OCI-LY1 (cell line): ENCODE data around the gene CHMP2B.

Experiments
- H2AFZ ChIP-seq: fragments of 200-600 bp; sonication (generic), shearing (Covaris generic); 2 replicates; pipeline ENCODE4 v1.6.0; 2014; ENCODE audit warnings: antibody characterized with exemption, mild to moderate bottlenecking, low read length
- H3F3A ChIP-seq: fragments of 200-600 bp; sonication (generic), shearing (Covaris generic); 2 replicates; pipeline ENCODE4 v1.6.0; 2014; ENCODE audit warnings: mild to moderate bottlenecking, antibody characterized with exemption, low read length, moderate library complexity; ENCODE audit not compliant: insufficient read depth
- H3K27ac ChIP-seq: fragments of 200-600 bp; sonication (generic); 2 replicates; pipeline ENCODE4 v1.5.1; 2014; ENCODE audit warnings: low read length, mixed run types, mild to moderate bottlenecking, low read depth; ENCODE audit not compliant: poor library complexity, severe bottlenecking
- H3K27me3 ChIP-seq: fragments of 200-600 bp; sonication (generic); 2 replicates; pipeline ENCODE4 v1.6.0; 2014; ENCODE audit warnings: antibody characterized with exemption, mild to moderate bottlenecking, low read length, moderate library complexity; ENCODE audit not compliant: insufficient read depth
- H3K36me3 ChIP-seq: fragments of 200-600 bp; sonication (generic); 2 replicates; pipeline ENCODE4 v1.6.1; 2014; ENCODE audit warnings: mild to moderate bottlenecking, antibody characterized with exemption, low read length, moderate library complexity, mixed read lengths; ENCODE audit not compliant: insufficient read depth
- H3K4me1 ChIP-seq: fragments of 200-600 bp; sonication (generic); 2 replicates; pipeline ENCODE4 v1.5.1; 2014; ENCODE audit warnings: mild to moderate bottlenecking, low read length, moderate library complexity; ENCODE audit not compliant: insufficient read depth, severe bottlenecking
- H3K4me2 ChIP-seq: fragments of 200-600 bp; sonication (generic), shearing (Covaris generic); 2 replicates; pipeline ENCODE4 v1.6.1; 2014; ENCODE audit warnings: low read length
- H3K4me3 ChIP-seq: fragments of 200-600 bp; sonication (generic); 2 replicates; pipeline ENCODE4 v1.5.1; 2014; ENCODE audit warnings: low read length, low read depth, mild to moderate bottlenecking, mixed read lengths; ENCODE audit not compliant: poor library complexity, severe bottlenecking
- H3K79me2 ChIP-seq: fragments of 200-600 bp; shearing (Covaris generic); 2 replicates; pipeline ENCODE4 v1.6.1; 2016; ENCODE audit warnings: mixed run types, low read length, mixed read lengths; ENCODE audit not compliant: insufficient read depth
- H3K9ac ChIP-seq: fragments of 200-600 bp; sonication (generic), shearing (Covaris generic); 2 replicates; pipeline ENCODE4 v1.6.1; 2014; ENCODE audit warnings: mild to moderate bottlenecking, low read length, mixed read lengths
- H3K9me2 ChIP-seq: fragments of 200-600 bp; sonication (generic), shearing (Covaris generic); 2 replicates; pipeline ENCODE4 v1.6.1; 2014; ENCODE audit warnings: low read depth, mild to moderate bottlenecking, low read length, mixed read lengths
- H3K9me3 ChIP-seq: fragments of 200-600 bp; shearing (Covaris generic); 2 replicates; pipeline ENCODE4 v1.6.1; 2014; ENCODE audit warnings: low read length, mixed read lengths
- H4K20me1 ChIP-seq: fragments of 200-600 bp; sonication (generic), shearing (Covaris generic); 2 replicates; pipeline ENCODE4 v1.6.0; 2016; ENCODE audit warnings: mild to moderate bottlenecking, low read length; ENCODE audit not compliant: insufficient read depth
- CTCF ChIP-seq: fragments of 200-600 bp; sonication (generic), shearing (Covaris generic); IDR thresholded peaks from 2 replicates; pipeline ENCODE4 v1.5.1; 2017; ENCODE audit warnings: mild to moderate bottlenecking, antibody characterized with exemption, low read length, moderate library complexity, mixed read lengths
- EZH2 ChIP-seq: fragments of 200-600 bp; sonication (generic), shearing (Covaris generic); IDR thresholded peaks from 2 replicates; pipeline ENCODE4 v1.8.0; 2017; ENCODE audit warnings: borderline replicate concordance, mixed run types, mild to moderate bottlenecking, antibody characterized with exemption, low read length, moderate library complexity, mixed read lengths

Gene CHMP2B

GRCh38 chr3:87227835-87228144 lies 681 bp downstream of the CHMP2B start:
- H3K79me2 ChIP-seq, result peaks cover 42% of the 10 kb centered on the region
- TF ChIP-seq EZH2, result no peak
- H3F3A ChIP-seq, result no peaks in the 10 kb centered on the region
- no peaks in the 10 kb centered on the region for H3K9me2 ChIP-seq
- H3K27me3 ChIP-seq, result no peaks in the 10 kb centered on the region; the same call in 1 of the 2 replicates
- H3K36me3 ChIP-seq, result no peaks in the 10 kb centered on the region
- peak overlapping the region; percentile 98 for H3K4me3 ChIP-seq
- H3K9me3 ChIP-seq, result peaks cover 2% of the 10 kb centered on the region; the same call in 1 of the 2 replicates
- H2AFZ ChIP-seq, result no peak overlapping the region
- peaks cover 28% of the 10 kb centered on the region for H3K4me1 ChIP-seq
- H3K9ac ChIP-seq, result peak overlapping the region; percentile 97
- no peaks in the 10 kb centered on the region for H4K20me1 ChIP-seq
- H3K27ac ChIP-seq, result no peak overlapping the region
- H3K4me2 ChIP-seq, result peak overlapping the region; percentile 82

- peak overlapping the region; percentile 82 for H3K4me2 ChIP-seq
- peak overlapping the region; percentile 97; the same call in 1 of the 2 replicates for H3K9ac ChIP-seq
- no peaks in the 10 kb centered on the region for H3F3A ChIP-seq
- H2AFZ ChIP-seq, result no peak overlapping the region
- H3K9me3 ChIP-seq, result no peaks in the 10 kb centered on the region
- peaks cover 28% of the 10 kb centered on the region for H3K4me1 ChIP-seq
- peak overlapping the region; percentile 98 for H3K4me3 ChIP-seq
- H3K27me3 ChIP-seq, result no peaks in the 10 kb centered on the region; the same call in 1 of the 2 replicates
- peaks cover 46% of the 10 kb centered on the region for H3K79me2 ChIP-seq
- H3K36me3 ChIP-seq, result no peaks in the 10 kb centered on the region
- no peaks in the 10 kb centered on the region for H3K9me2 ChIP-seq
- H3K27ac ChIP-seq, result no peak overlapping the region
- H4K20me1 ChIP-seq, result no peaks in the 10 kb centered on the region
- TF ChIP-seq EZH2, result no peak
- no peak for TF ChIP-seq CTCF
Measured at GRCh38 chr3:87228316-87228715, 1.2 kb downstream of the CHMP2B start.

- TF ChIP-seq EZH2, result no peak
- TF ChIP-seq CTCF, result no peak
- Histone ChIP-seq H3K27me3 (no peaks in the 10 kb centered on the region), H3K4me2 (peak overlapping the region; percentile 82), H3F3A (no peaks in the 10 kb centered on the region), H4K20me1 (no peaks in the 10 kb centered on the region), H2AFZ (no peak overlapping the region), H3K4me1 (peaks cover 28% of the 10 kb centered on the region), H3K9ac (no peak overlapping the region; the same call in 1 of the 2 replicates), H3K9me3 (no peaks in the 10 kb centered on the region), H3K79me2 (peaks cover 50% of the 10 kb centered on the region), H3K4me3 (no peak overlapping the region), H3K27ac (no peak overlapping the region), H3K9me2 (no peaks in the 10 kb centered on the region), H3K36me3 (no peaks in the 10 kb centered on the region)
Measured at GRCh38 chr3:87229113-87229512, 2.0 kb downstream of the CHMP2B start.

GRCh38 chr3:87233805-87234204 lies 6.7 kb downstream of the CHMP2B start:
- H3K27ac ChIP-seq, result no peak overlapping the region
- H3K9ac ChIP-seq, result no peak overlapping the region
- TF ChIP-seq CTCF (no peak), EZH2 (no peak)
- H3K9me3 ChIP-seq, result no peaks in the 10 kb centered on the region
- no peaks in the 10 kb centered on the region for H3F3A ChIP-seq
- no peaks in the 10 kb centered on the region for H4K20me1 ChIP-seq
- H3K79me2 ChIP-seq, result peaks cover 41% of the 10 kb centered on the region
- peaks cover 6% of the 10 kb centered on the region; the same call in 1 of the 2 replicates for H3K36me3 ChIP-seq
- no peak overlapping the region for H3K4me3 ChIP-seq
- H3K27me3 ChIP-seq, result no peaks in the 10 kb centered on the region
- H3K4me2 ChIP-seq, result no peak overlapping the region
- no peak overlapping the region for H2AFZ ChIP-seq
- H3K4me1 ChIP-seq, result peaks cover 11% of the 10 kb centered on the region
- no peaks in the 10 kb centered on the region for H3K9me2 ChIP-seq
